Activated naive CD8-positive, alpha-beta T cell (primary cell): ENCODE results near the gene ERCC6.

ENCODE experiments used
- H3K27ac Mint-ChIP-seq: one replicate; pipeline ENCODE4 v1.8.0; 2021; ENCODE audit warnings: mixed read lengths
- H3K27me3 Mint-ChIP-seq: one replicate; pipeline ENCODE4 v1.8.0; 2021; ENCODE audit warnings: mixed read lengths
- H3K36me3 Mint-ChIP-seq: one replicate; pipeline ENCODE4 v1.8.0; 2021; ENCODE audit warnings: mixed read lengths
- H3K4me1 Mint-ChIP-seq: one replicate; pipeline ENCODE4 v1.8.0; 2021; ENCODE audit warnings: low read depth, mixed read lengths
- H3K4me3 Mint-ChIP-seq: one replicate; pipeline ENCODE4 v1.8.0; 2021; ENCODE audit warnings: mild to moderate bottlenecking, mixed read lengths
- H3K9me3 Mint-ChIP-seq: one replicate; pipeline ENCODE4 v1.8.0; 2021; ENCODE audit warnings: low read depth, mixed read lengths

The ERCC6 gene

DNA sequence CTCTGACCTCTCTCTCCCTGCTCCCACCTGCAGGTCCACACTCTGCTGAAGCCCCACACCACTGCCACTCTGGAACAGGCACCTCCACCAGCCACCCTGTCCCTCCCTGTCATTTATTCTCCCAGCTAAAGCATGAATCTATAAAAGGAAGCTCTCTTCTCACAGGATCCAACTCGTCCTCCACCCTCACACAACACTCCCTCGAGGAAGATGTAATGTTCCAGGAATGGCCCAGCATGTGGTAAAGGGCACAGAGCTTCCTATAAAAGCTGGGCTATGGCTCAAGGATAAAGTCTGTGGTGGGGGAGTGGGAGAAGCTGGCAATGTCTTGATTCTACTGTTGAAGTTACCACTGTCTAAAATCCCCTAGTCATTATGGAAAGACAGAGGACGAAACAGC lies 67.4 kb downstream of the ERCC6 start:
- Mint-ChIP-seq H3K36me3 (peaks cover 51% of the 10 kb centered on the region), H3K27ac (no peak overlapping the region), H3K4me1 (no peaks in the 10 kb centered on the region), H3K9me3 (no peaks in the 10 kb centered on the region), H3K27me3 (no peaks in the 10 kb centered on the region), H3K4me3 (no peak overlapping the region)

DNA sequence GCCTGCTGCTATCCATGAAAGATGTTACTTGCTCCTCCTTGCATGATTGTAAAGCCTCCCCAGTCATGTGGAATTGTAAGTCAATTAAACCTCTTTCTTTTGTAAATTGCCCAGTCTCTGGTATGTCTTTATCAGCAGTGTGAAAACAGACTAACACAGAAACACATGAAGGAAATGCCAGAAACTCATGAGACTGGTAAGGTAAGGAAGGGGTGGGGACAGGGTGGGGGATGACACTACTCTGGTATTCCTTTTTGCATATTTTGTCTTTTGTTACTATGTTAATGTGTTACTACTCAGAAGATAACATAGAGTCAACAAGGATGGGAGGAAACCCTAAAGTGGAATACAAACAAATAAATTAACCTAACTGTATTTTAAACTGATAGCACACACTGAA lies 73.2 kb downstream of the ERCC6 start:
- no peak overlapping the region for H3K4me3 Mint-ChIP-seq
- H3K27ac Mint-ChIP-seq, result no peak overlapping the region
- H3K36me3 Mint-ChIP-seq, result peaks cover 67% of the 10 kb centered on the region
- H3K27me3 Mint-ChIP-seq, result no peaks in the 10 kb centered on the region
- H3K4me1 Mint-ChIP-seq, result no peaks in the 10 kb centered on the region
- H3K9me3 Mint-ChIP-seq, result peaks cover 7% of the 10 kb centered on the region
